Stimulated activated CD4-positive, alpha-beta T cell treated with anti-CD3 and anti-CD28 coated beads, TNF-alpha, amount 100 ng/mL, for 48 hours (primary cell): Measurements from ENCODE around the gene POLR2C.
A peak's percentile ranks its signal among the peaks of the same experiment; 100 is the strongest.
"Not testable (repeated sequence)": the region's sequence is repeated elsewhere in the genome, so short reads cannot be mapped to it uniquely, and the experiment has no call there.

Experiments used
- DNase-seq, 3 donors: peaks; one replicate each; pipeline ENCODE4 v3.0.0-alpha.2; 2020; ENCODE audit warnings: low read depth in 3 of 3

POLR2C gene

GRCh38 chr16:57462209-57462977 lies at the start of gene POLR2C:
Gene POLR2C, plus strand, starts transcription at chr16:57462679. Its CDS starts 46 bp downstream, at chr16:57462725.
- peak; percentile 85 to 92 (median 88) for DNase-seq

GRCh38 chr16:57413301-57413730 lies 49.2 kb upstream of the POLR2C start:
- DNase-seq, result no peak

DNA sequence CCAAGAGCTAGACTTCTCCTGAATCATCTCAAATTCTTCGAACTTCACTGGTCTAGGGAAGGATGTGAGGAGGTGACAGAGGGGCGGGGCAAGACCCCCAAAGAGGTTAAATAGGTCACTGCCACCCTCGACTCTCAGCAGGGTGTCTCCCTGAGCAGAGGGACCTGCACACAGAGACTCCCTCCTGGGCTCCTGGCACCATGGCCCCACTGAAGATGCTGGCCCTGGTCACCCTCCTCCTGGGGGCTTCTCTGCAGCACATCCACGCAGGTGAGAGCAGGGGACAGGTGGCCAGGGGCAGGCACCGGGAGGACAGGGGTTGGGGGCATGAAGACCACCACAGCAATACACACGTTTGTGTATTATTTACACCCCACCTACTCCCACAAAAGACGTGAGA lies 48.7 kb upstream of the POLR2C start:
- DNase-seq, result no peak

DNA sequence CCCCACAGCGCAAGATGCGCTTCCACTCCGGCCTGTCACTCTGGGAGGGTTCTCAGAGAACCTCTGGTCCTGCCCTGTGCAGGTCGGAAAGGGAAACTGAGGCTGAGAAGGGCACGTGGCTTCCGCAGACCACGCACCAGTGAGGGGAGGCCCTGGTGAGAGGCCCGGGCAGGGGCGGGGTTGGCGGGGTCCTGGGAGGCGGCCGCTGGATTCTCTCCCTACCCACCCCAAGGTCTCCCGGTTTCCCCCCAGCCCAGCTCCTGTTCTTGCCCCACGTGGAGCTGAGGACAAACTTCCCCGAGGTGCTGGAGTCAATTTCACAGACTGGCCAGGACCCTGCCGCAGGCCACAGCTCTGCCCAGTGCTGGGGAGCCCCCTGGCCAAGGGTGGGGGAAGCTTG lies 46.4 kb upstream of the POLR2C start:
- DNase-seq, result no peak

DNA sequence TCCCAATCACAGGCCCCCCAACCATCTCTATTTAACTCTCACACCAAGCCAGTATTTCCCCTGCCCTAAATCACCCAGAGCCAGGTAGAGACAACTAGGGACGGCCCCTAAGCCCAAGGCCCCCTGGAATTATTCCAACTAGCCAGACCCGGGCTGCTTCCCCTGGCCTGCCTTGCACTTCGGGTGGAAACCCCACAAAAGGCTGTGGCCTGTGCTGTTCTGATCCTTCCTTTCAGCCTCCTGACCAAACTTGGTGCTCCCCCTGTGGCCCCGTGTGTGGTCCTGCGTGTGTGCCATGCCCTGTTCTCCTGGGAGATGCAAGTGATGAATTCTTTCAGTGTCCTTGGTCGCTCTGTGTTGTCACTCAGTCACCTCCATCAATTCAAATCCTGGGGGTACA lies 43.0 kb upstream of the POLR2C start:
- no peak for DNase-seq

DNA sequence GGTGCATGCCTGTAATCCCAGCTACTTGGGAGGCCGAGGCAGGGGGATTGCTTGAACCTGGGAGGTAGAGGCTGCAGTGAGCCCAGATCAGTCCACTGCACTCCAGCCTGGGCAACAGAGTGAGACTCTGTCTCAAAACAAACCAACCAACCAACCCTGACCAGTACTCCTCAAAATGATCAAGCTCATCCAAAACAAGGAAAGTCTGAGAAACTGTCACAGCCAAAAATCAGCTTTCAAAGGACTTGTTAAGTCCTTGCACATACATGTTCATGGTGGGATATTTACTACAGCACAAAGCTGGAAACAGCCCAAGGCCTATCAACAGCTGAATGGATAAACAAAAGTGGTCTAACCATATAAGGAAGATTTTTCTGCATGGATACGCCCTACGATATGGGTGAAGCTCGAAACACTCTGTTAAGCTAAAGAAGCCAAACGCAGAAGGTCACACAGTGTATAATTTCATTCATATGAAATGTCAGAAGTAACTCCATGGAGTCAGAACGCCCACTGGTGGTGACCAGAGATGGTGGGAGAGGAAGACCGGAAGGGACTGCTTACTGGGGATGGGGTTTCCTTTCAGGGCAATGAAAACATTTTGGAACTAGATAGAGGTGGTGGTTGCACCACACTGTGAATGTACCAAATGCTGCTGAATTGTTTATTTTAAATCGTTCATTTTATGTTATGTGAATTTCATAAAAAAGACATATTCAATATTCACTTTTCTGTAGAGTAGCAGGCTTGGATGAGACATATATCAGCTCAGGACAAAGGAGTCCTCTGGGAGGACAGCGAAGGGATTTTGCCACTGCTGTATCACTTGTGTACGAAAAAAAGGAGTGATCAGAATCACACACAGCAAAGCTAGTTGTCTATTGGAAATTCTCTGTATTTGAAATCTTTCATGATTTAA lies 40.2 kb upstream of the POLR2C start:
- no peak for DNase-seq

GRCh38 chr16:57423152-57423551 lies 39.3 kb upstream of the POLR2C start:
- DNase-seq, result no peak

DNA sequence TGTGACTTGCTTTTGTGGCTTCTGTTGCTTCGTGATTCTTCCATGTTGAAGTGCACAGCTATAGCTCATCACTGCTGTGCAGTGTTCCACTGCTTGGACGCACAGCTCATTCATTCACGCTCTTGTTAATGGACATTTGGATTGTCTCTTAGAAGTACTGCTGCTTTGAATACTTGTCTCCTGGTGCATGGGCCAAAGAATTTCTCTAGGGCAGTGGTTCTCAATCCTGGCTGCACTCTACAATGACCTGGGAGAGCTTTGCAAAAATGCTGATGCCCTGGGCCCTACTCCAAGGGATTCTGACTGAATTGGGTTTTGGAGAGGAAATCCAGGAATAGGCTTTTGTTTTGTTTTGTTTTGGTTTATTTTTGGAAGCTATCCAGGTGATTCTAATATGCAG lies 37.9 kb upstream of the POLR2C start:
- no peak for DNase-seq

DNA sequence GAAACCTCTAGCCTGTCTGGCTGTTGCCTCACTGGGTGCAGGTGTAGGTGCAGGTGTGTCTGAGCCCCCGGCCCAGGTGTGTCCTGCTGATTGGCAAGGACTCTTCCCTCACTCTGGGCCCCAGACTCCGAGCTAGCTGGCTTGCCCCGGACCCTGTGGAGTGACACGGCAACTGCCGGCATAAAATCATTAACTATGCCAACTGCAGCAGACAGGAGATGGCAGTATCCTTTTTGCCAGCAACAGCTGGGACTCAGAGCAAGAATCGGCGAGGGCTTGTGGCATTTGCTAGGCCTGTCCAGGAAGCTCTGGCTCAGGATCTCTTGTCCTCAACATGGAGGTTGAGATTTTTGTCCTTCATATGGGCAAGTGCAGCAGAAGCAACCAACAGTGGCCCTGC lies 36.1 kb upstream of the POLR2C start:
- no peak for DNase-seq

DNA sequence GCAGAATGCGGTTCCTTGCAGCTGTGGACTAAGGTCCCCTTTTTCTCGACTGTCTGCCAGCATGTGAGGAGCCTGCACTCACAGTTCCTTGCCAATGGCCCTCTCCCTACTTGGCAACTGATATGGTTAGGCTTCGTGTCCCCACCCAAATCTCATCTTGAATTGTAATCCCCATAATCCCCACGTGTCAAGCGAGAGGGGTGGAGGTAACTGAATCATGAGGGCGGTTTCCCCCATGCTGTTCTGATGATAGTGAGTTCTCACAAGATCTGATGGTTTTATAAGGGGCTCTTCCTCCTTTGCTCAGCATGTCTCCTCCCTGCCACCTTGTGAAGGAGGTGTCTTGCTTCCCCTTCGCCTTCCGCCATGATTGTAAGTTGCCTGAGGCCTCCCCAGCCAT lies 35.2 kb upstream of the POLR2C start:
- DNase-seq, result no peak

DNA sequence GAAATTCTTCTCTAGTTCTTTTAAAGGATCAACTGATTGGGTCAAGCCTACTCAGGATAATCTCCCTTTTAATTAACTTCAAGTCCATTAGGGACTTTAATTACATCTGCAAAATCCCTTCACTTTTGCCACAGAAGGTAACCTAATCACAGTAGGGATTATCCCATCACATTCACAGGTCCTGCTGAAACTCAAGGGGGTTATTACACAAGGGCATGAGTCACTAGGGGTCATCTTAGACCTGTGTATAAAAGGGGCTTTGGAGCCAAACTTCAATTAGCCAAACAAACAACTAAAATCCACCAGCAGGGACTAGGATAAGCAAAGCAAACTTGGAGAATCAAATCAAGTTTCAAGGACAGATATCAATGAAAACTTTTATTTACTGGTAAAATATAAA lies 34.7 kb upstream of the POLR2C start:
- no peak for DNase-seq

- DNase-seq, result no peak
These were observed 31.5 kb upstream of the POLR2C start for GRCh38 chr16:57430955-57431354.

- no peak for DNase-seq
These were observed 30.0 kb upstream of the POLR2C start for GRCh38 chr16:57432505-57432904.

DNA sequence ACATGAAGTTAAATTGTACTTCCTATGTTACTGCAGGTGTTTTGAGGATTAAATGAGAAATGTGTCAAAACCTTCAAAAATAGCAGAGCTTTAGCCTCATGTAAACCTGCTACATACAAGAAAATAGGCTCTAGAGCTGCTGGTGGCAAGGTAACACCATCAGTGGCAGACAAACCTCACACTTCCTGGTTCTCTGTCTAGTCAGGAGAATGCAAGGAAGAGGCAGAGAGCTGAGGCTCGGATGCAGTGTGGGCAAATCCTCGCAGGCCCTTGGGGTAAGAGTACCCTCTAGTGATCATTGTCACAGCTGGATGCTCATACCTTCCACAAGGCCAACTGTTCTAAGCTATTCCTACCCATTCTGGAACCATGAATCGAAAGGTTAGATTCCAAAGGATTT lies 29.5 kb upstream of the POLR2C start:
- no peak for DNase-seq

DNA sequence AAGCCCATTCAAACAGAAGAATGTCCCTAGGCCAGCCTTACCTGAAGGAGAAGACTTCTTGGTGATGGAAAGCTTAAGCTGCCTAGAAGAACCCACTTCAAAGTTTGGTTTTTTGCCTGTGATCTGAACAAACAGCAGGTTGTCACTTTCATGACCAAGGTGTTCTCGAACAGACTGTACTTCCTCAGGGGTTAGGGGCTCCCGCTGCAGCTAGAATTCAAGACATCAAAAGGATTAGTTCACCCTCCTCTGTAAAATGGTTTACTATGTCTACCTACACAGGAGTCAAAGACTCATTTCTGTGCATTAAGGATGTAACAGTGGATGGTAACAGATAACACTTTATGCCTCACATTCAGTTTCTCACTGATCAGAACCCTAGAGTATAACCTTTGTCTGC lies 28.5 kb upstream of the POLR2C start:
- DNase-seq, result no peak

- DNase-seq, result no peak
These were observed 26.6 kb upstream of the POLR2C start for GRCh38 chr16:57435838-57436237.

GRCh38 chr16:57439947-57440346 lies 22.5 kb upstream of the POLR2C start:
- DNase-seq, result not testable (repeated sequence)

DNA sequence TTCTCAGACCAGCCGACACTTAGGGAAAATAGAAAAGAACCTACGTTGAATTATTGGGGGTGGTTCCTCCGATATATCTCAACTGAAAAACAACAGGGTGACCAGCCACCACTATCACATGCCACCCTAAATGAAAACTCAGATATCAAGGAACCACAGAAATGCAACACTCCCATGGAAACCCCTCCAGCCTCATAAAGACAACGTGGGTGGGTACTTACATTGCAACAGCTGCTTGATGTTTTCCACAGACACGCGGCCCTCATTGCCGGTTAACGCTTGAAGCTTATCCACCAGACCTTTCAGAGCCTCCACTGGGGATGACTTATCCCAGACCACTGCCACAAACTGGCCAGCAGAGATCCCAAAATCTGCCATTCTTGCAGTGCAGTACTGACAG lies 21.9 kb upstream of the POLR2C start:
- not testable (repeated sequence) for DNase-seq

- no peak for DNase-seq
These were observed 17.8 kb upstream of the POLR2C start for GRCh38 chr16:57444711-57445110.

GRCh38 chr16:57445510-57445909 lies 17.0 kb upstream of the POLR2C start:
- no peak for DNase-seq

- peak in 2 of 3 donors; percentile 4 to 5 for DNase-seq
These were observed 15.8 kb upstream of the POLR2C start for GRCh38 chr16:57446531-57447185.
